SKM-1 (cell line): ENCODE data around the gene SOWAHB.

Experiments used
- DNase-seq: peaks from one replicate; lab custom pipeline; 2025; ENCODE audit not compliant: unreplicated experiment; lab: John Stamatoyannopoulos, UW

The SOWAHB gene

GRCh38 chr4:76856243-76857073, 41.5 kb downstream of the SOWAHB start:
- DNase-seq: peak; percentile 3

GRCh38 chr4:76854858-76855257, 43.1 kb downstream of the SOWAHB start:
- DNase-seq: no peak

GRCh38 chr4:76851375-76851774, 46.6 kb downstream of the SOWAHB start:
- DNase-seq: no peak

GRCh38 chr4:76850010-76850441, 47.9 kb downstream of the SOWAHB start:
- DNase-seq: no peak
